Measurements from ENCODE around the gene ZFYVE28. TPM values are rescaled to one million over a fixed set of nuclear protein-coding genes. Genes with fewer than 3 reads are reported as not detected.
"Not testable (repeated sequence)": the region's sequence is repeated elsewhere in the genome, so short reads cannot be mapped to it uniquely, and the experiment has no call there.

The ZFYVE28 gene
- polyA plus RNA-seq, 1 of the 3 experiments (the other 2 are of a cell fraction), result 3.2 TPM

GRCh38 chr4:2432004-2432403 is 13.6 kb upstream of the ZFYVE28 start:
- no peak overlapping the region for H3K27ac ChIP-seq (ENCODE audit: low read depth in 2 of 2, low read length in 1 of 2)
- CTCF ChIA-PET, result interaction anchor here (0.9 to 1.7 kb wide), 4 partner anchors 10 to 216 kb away, joined by 3 to 4 read pairs (median 4); no protein-coding TSS in a partner anchor
- H3K79me2 ChIP-seq (ENCODE audit: insufficient read depth), result no peaks in the 10 kb centered on the region
- H3K4me2 ChIP-seq, result no peak overlapping the region
- no peaks in the 10 kb centered on the region for H3K27me3 ChIP-seq (ENCODE audit: insufficient read depth)
- no peaks in the 10 kb centered on the region for H3K9me3 ChIP-seq
- no peak for DNase-seq
- no peaks in the 10 kb centered on the region for H3K36me3 ChIP-seq (replicated peaks in 1 of 2; ENCODE audit: control insufficient read depth in 1 of 2, insufficient read depth in 2 of 2, low read length in 1 of 2)
- TF ChIP-seq CHD2 (IDR thresholded peaks at IDR 0.05; ENCODE audit: low read length, partially characterized antibody), result no peak
- no peak overlapping the region for H3K4me3 ChIP-seq (ENCODE audit: low read depth in 2 of 2, low read length in 1 of 2)
- POLR2A ChIA-PET, result no interaction called here
- H3K9ac ChIP-seq, result no peak overlapping the region
- H3K4me1 ChIP-seq (ENCODE audit: control insufficient read depth in 1 of 2, insufficient read depth in 2 of 2, low read depth in 1 of 2, low read length in 1 of 2), result peaks cover 6 to 11% of the 10 kb centered on the region in 2 experiments; a peak in 1 of 4 replicates
- H4K20me1 ChIP-seq (ENCODE audit: insufficient read depth), result no peaks in the 10 kb centered on the region
- H3F3A ChIP-seq (replicated peaks; ENCODE audit: insufficient read depth), result no peaks in the 10 kb centered on the region
- H2AFZ ChIP-seq (ENCODE audit: low read depth), result no peak overlapping the region
- no peaks in the 10 kb centered on the region for H3K9me2 ChIP-seq

GRCh38 chr4:2429945-2430757 is 11.7 kb upstream of the ZFYVE28 start:
- H3K79me2 ChIP-seq (ENCODE audit: insufficient read depth); H3K27me3 ChIP-seq (ENCODE audit: insufficient read depth); H3K4me3 ChIP-seq (ENCODE audit: low read depth in 2 of 2, low read length in 1 of 2); H3K27ac ChIP-seq (ENCODE audit: low read depth in 2 of 2, low read length in 1 of 2); H3K4me2 ChIP-seq; H3K9ac ChIP-seq; DNase-seq; H4K20me1 ChIP-seq (ENCODE audit: insufficient read depth); H2AFZ ChIP-seq (ENCODE audit: low read depth); H3K4me1 ChIP-seq (ENCODE audit: control insufficient read depth in 1 of 2, insufficient read depth in 2 of 2, low read depth in 1 of 2, low read length in 1 of 2); H3K9me2 ChIP-seq; H3K36me3 ChIP-seq (replicated peaks in 1 of 2; ENCODE audit: control insufficient read depth in 1 of 2, insufficient read depth in 2 of 2, low read length in 1 of 2); H3K9me3 ChIP-seq; H3F3A ChIP-seq (replicated peaks; ENCODE audit: insufficient read depth); POLR2A ChIA-PET: not testable (repeated sequence)
- 82% methylated on average over 29 of the region's 49 CpGs for WGBS (ENCODE audit: low lambda C conversion rate)
- CTCF ChIA-PET, result interaction anchor here (0.6 kb wide), 1 partner anchor 167 kb away, joined by 3 read pairs; no protein-coding TSS in a partner anchor

- POLR2A ChIA-PET, result no interaction called here
- Histone ChIP-seq H4K20me1 (ENCODE audit: insufficient read depth) (no peaks in the 10 kb centered on the region), H3K9me2 (no peaks in the 10 kb centered on the region), H2AFZ (ENCODE audit: low read depth) (no peak overlapping the region), H3F3A (replicated peaks; ENCODE audit: insufficient read depth) (no peaks in the 10 kb centered on the region), H3K79me2 (ENCODE audit: insufficient read depth) (no peaks in the 10 kb centered on the region), H3K36me3 (replicated peaks in 1 of 2; ENCODE audit: control insufficient read depth in 1 of 2, insufficient read depth in 2 of 2, low read length in 1 of 2) (no peaks in the 10 kb centered on the region), H3K4me1 (ENCODE audit: control insufficient read depth in 1 of 2, insufficient read depth in 2 of 2, low read depth in 1 of 2, low read length in 1 of 2) (peaks cover 5 to 6% of the 10 kb centered on the region in 2 experiments; a peak in 1 of 4 replicates), H3K27ac (ENCODE audit: low read depth in 2 of 2, low read length in 1 of 2) (no peak overlapping the region), H3K4me2 (no peak overlapping the region), H3K27me3 (ENCODE audit: insufficient read depth) (no peaks in the 10 kb centered on the region), H3K9me3 (no peaks in the 10 kb centered on the region), H3K9ac (no peak overlapping the region), H3K4me3 (ENCODE audit: low read depth in 2 of 2, low read length in 1 of 2) (no peak overlapping the region)
- CTCF ChIA-PET, result interaction anchor here (1.2 to 2.2 kb wide), 4 partner anchors 8 to 16 kb away, joined by 3 to 8 read pairs (median 4); partner anchors contain the start of genes CFAP99 and ZFYVE28
- WGBS (ENCODE audit: low lambda C conversion rate), result 89% methylated on average over 25 of the region's 25 CpGs
- DNase-seq, result no peak
- TF ChIP-seq RFX5 (IDR thresholded peaks at IDR 0.05; ENCODE audit: low read length) (no peak), MAX (IDR thresholded peaks at IDR 0.05; ENCODE audit: low read depth) (no peak), EP300 (IDR thresholded peaks at IDR 0.05; ENCODE audit: borderline replicate concordance in 1 of 2, low read depth in 1 of 2, low read length in 1 of 2) (no peak), ZBTB33 (IDR thresholded peaks at IDR 0.05; ENCODE audit: borderline replicate concordance, low read depth) (no peak), TEAD4 (IDR thresholded peaks at IDR 0.05; ENCODE audit: borderline replicate concordance, insufficient read depth) (no peak), USF1 (IDR thresholded peaks at IDR 0.05; ENCODE audit: borderline replicate concordance, low read depth) (no peak), CTCF (IDR thresholded peaks at IDR 0.05) (no peak), IRF3 (IDR thresholded peaks at IDR 0.05; ENCODE audit: low read depth, low read length) (no peak), RAD21 (IDR thresholded peaks at IDR 0.05; ENCODE audit: low read length) (no peak), ELF1 (IDR thresholded peaks at IDR 0.05) (no peak), TCF12 (IDR thresholded peaks at IDR 0.05) (no peak), GATA2 (CRISPR knock-in tag; IDR thresholded peaks at IDR 0.05) (no peak), GABPA (IDR thresholded peaks at IDR 0.05; ENCODE audit: low read depth) (no peak)
Measured at GRCh38 chr4:2428496-2429213, 10.2 kb upstream of the ZFYVE28 start.

Data from SK-N-SH (cell line).